HepG2 (cell line): ENCODE results near the gene SBNO2. TPM values are rescaled to one million over a fixed set of nuclear protein-coding genes. Genes with fewer than 3 reads are reported as not detected.
A peak's percentile ranks its signal among the peaks of the same experiment; 100 is the strongest.

Source experiments
- DPF2 ChIP-seq: sonication (generic); formaldehyde crosslinking; IDR thresholded peaks from 2 replicates; pipeline ENCODE4 v1.4.0; 2020; ENCODE audit warnings: mild to moderate bottlenecking, low read depth, missing genetic modification reagents, borderline replicate concordance
- IKZF4 ChIP-seq: sonication (generic); formaldehyde crosslinking; IDR thresholded peaks from 2 replicates; pipeline ENCODE4 v1.5.1; 2020; ENCODE audit warnings: borderline replicate concordance, mild to moderate bottlenecking, low read depth, missing genetic modification reagents; ENCODE audit errors: not compliant biosample characterization
- RARA ChIP-seq: IDR thresholded peaks from 2 replicates; pipeline ENCODE4 v1.6.1; 2016; ENCODE audit warnings: missing genetic modification reagents, missing compliant biosample characterization
- ZBTB37 ChIP-seq: sonication (generic); formaldehyde crosslinking; IDR thresholded peaks from 2 replicates; pipeline ENCODE4 v1.4.0; 2020; ENCODE audit warnings: mild to moderate bottlenecking, missing genetic modification reagents
- ZBTB39 ChIP-seq: sonication (generic); formaldehyde crosslinking; IDR thresholded peaks from 2 replicates; pipeline ENCODE4 v1.5.0; 2020; ENCODE audit warnings: missing genetic modification reagents
- ZBTB40 ChIP-seq, 2 experiments: fragments of 450-650 bp in 1 of 2; sonication (generic) in 1 of 2; formaldehyde crosslinking in 1 of 2; IDR thresholded peaks; 2 replicates each; pipeline versions ENCODE4 v1.6.1 to v1.8.0; 2016 to 2022; ENCODE audit warnings: antibody characterized with exemption in 1 of 2, mild to moderate bottlenecking in 1 of 2, missing genetic modification reagents in 1 of 2
- ZNF205 ChIP-seq: IDR thresholded peaks from 2 replicates; pipeline ENCODE4 v1.6.1; 2018; ENCODE audit warnings: missing biosample characterization, missing genetic modification reagents
- ZNF503 ChIP-seq: sonication (generic); formaldehyde crosslinking; IDR thresholded peaks from 2 replicates; pipeline ENCODE4 v1.4.0; 2020; ENCODE audit warnings: missing genetic modification reagents
- ZNF800 ChIP-seq: sonication (generic); formaldehyde crosslinking; IDR thresholded peaks from 2 replicates; pipeline ENCODE4 v1.4.0; 2020; ENCODE audit warnings: missing genetic modification reagents
- ZZZ3 ChIP-seq: sonication (generic); formaldehyde crosslinking; IDR thresholded peaks from 2 replicates; pipeline ENCODE4 v1.4.0; 2020; ENCODE audit warnings: missing genetic modification reagents, mild to moderate bottlenecking, borderline replicate concordance
- polyA plus RNA-seq, 8 experiments: library from polyadenylated mRNA; depleted of rRNA in 3 of 8; stranded (reverse) in 7 of 8; unstranded in 1 of 8; fragments of >200 nt; fragmentation: Illumina TruSeq in 4 of 8; extraction: Trizol in 4 of 8; gene quantifications; 2 replicates each; pipeline versions ENCODE4 v1.2.1 to v1.2.3, GENCODE V29; 2011 to 2016; ENCODE audit warnings: low read depth in 4 of 8, missing spikeins in 1 of 8, mixed read lengths in 1 of 8; ENCODE audit not compliant: insufficient read depth in 1 of 8
- total RNA-seq, 5 experiments: library from RNA; depleted of rRNA; stranded (reverse); fragments of >200 nt; fragmentation: Illumina TruSeq; extraction: Trizol; gene quantifications; 2 replicates each; pipeline ENCODE4 v1.2.3, GENCODE V29; 2016; ENCODE audit warnings: low read depth in 1 of 5

Gene SBNO2
- total and polyA plus RNA-seq, 2 of the 13 experiments (the other 11 are each of a cell fraction or from before 2014, with no cell fraction given), result 8.6 to 10.4 TPM

GRCh38 chr19:1066251-1066747 lies 107.8 kb downstream of the SBNO2 start (continued):
- TF ChIP-seq ZBTB37 (CRISPR knock-in tag) (no peak), IKZF4 (CRISPR knock-in tag) (peak; percentile 23), ZNF800 (CRISPR knock-in tag) (0 out of 2 replicates have a peak, but pooled peaks have one; percentile 21), ZBTB40 (IDR thresholded peaks at IDR 0.05) (no peak), ZBTB40 (CRISPR knock-in tag; IDR thresholded peaks at IDR 0.05) (peak; percentile 39; the same call in 1 of the 2 replicates), ZNF503 (CRISPR knock-in tag) (peak; percentile 45; the same call in 1 of the 2 replicates), ZNF205 (CRISPR knock-in tag) (0 out of 2 replicates have a peak, but pooled peaks have one; percentile 5), ZBTB39 (0 out of 2 replicates have a peak, but pooled peaks have one; percentile 26), ZZZ3 (CRISPR knock-in tag) (0 out of 2 replicates have a peak, but pooled peaks have one; percentile 53), DPF2 (CRISPR knock-in tag) (peak; percentile 68), RARA (CRISPR knock-in tag) (peak; percentile 74; the same call in 1 of the 2 replicates)
